Measurements from ENCODE around the gene CDO1. TPM values are rescaled to one million over a fixed set of nuclear protein-coding genes. Genes with fewer than 3 reads are reported as not detected.

CDO1 gene
- total RNA-seq, 1 donor from 2014 or later, result 6.8 TPM

GRCh38 chr5:115772731-115773475, 43.6 kb downstream of the CDO1 start:
- peak; percentile 14 for DNase-seq
- Histone ChIP-seq H3K4me3 (no peak overlapping the region), H3K4me1 (peaks cover 28% of the 10 kb centered on the region), H3K36me3 (no peaks in the 10 kb centered on the region), H3K27me3 (ENCODE audit: low read depth) (no peaks in the 10 kb centered on the region), H3K27ac (replicated peaks) (peak overlapping the region; percentile 59), H3K9me3 (replicated peaks) (no peaks in the 10 kb centered on the region)
- intact Hi-C loops (cut with micrococcal nuclease), result no loop called here
- TF ChIP-seq CTCF (IDR thresholded peaks at IDR 0.05; ENCODE audit: borderline replicate concordance), result no peak

GRCh38 chr5:115770466-115770865, 46.0 kb downstream of the CDO1 start:
- no peak overlapping the region for H3K27ac ChIP-seq (replicated peaks)
- no peak overlapping the region for H3K4me3 ChIP-seq
- DNase-seq, result no peak
- TF ChIP-seq CTCF (IDR thresholded peaks at IDR 0.05; ENCODE audit: borderline replicate concordance), result no peak
- H3K36me3 ChIP-seq, result no peaks in the 10 kb centered on the region
- peaks cover 38% of the 10 kb centered on the region for H3K4me1 ChIP-seq
- intact Hi-C loops (cut with micrococcal nuclease), result no loop called here
- no peaks in the 10 kb centered on the region for H3K27me3 ChIP-seq (ENCODE audit: low read depth)
- no peaks in the 10 kb centered on the region for H3K9me3 ChIP-seq (replicated peaks)

GRCh38 chr5:115767424-115767823, 49.0 kb downstream of the CDO1 start:
- no peak overlapping the region for H3K27ac ChIP-seq (replicated peaks)
- H3K4me3 ChIP-seq, result no peak overlapping the region
- H3K9me3 ChIP-seq (replicated peaks), result no peaks in the 10 kb centered on the region
- no peaks in the 10 kb centered on the region for H3K27me3 ChIP-seq (ENCODE audit: low read depth)
- H3K36me3 ChIP-seq, result no peaks in the 10 kb centered on the region
- peaks cover 26% of the 10 kb centered on the region for H3K4me1 ChIP-seq
- no peak for TF ChIP-seq CTCF (IDR thresholded peaks at IDR 0.05; ENCODE audit: borderline replicate concordance)
- DNase-seq, result no peak
- intact Hi-C loops (cut with micrococcal nuclease), result no loop called here

- Histone ChIP-seq H3K4me1 (peaks cover 17% of the 10 kb centered on the region), H3K36me3 (no peaks in the 10 kb centered on the region), H3K9me3 (replicated peaks) (no peaks in the 10 kb centered on the region), H3K4me3 (no peak overlapping the region), H3K27ac (replicated peaks) (peak overlapping the region; percentile 22), H3K27me3 (ENCODE audit: low read depth) (no peaks in the 10 kb centered on the region)
- DNase-seq, result no peak
- intact Hi-C loops (cut with micrococcal nuclease), result no loop called here
- no peak for TF ChIP-seq CTCF (IDR thresholded peaks at IDR 0.05; ENCODE audit: borderline replicate concordance)
Observed at GRCh38 chr5:115766608-115767007, 49.9 kb downstream of the CDO1 start.

GRCh38 chr5:115758356-115758755, 58.1 kb downstream of the CDO1 start:
- H3K27ac ChIP-seq (replicated peaks), result no peak overlapping the region
- intact Hi-C loops (cut with micrococcal nuclease), result no loop called here
- DNase-seq, result no peak
- H3K36me3 ChIP-seq, result no peaks in the 10 kb centered on the region
- no peaks in the 10 kb centered on the region for H3K9me3 ChIP-seq (replicated peaks)
- no peak overlapping the region for H3K4me3 ChIP-seq
- TF ChIP-seq CTCF (IDR thresholded peaks at IDR 0.05; ENCODE audit: borderline replicate concordance), result no peak
- no peaks in the 10 kb centered on the region for H3K4me1 ChIP-seq
- H3K27me3 ChIP-seq (ENCODE audit: low read depth), result peaks cover 5% of the 10 kb centered on the region
